MM.1S (cell line): ENCODE data around the gene PLSCR3.

Experiments used
- EZH2 ChIP-seq: fragments of 300-600 bp; sonication (generic); optimal IDR thresholded peaks from 2 replicates; pipeline ENCODE3; 2017; ENCODE audit warnings: low read depth, mild to moderate bottlenecking, antibody characterized with exemption, low read length, mixed read lengths
- TF ChIP-seq, protein P1 (sequence below): fragments of 300-600 bp; sonication (generic); IDR thresholded peaks from 2 replicates; pipeline ENCODE4 v1.5.1; 2016; ENCODE audit warnings: antibody characterized with exemption, low read length, mixed read lengths

DNA sequence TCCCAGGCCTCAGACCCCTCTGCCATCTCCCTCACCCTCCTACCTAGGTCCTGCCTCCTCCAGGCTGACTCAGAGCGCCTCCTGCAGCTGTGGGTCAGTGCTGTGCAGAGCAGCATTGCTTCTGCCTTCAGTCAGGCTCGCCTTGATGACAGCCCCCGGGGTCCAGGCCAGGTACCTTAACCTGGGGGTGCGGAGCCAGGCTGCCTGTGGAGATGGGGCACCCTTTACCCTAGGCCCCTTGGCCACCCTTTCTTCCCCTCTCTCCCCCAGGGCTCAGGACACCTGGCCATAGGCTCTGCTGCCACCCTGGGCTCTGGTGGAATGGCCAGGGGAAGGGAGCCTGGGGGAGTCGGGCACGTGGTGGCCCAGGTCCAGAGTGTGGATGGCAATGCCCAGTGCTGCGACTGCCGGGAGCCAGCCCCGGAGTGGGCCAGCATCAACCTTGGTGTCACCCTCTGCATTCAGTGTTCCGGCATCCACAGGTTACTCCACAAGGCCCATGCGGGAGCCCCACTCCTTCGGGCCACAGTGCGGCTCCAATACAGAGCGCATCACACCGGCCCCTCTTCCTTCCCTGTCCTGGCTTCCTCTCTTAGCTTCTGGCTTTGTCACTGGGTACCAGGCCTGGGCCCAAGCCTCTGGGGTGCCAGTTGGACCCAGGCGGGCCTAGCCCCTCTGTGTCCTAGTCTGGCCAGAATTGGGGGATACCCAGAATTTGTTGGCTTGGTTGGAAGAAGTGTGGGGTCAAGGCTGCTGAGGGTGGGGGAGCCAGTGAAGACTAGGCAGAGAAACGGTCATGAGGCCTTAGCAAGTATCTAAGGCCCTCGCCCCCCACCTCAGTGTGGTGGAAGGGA is 47.3 kb downstream of the PLSCR3 start:
- TF ChIP-seq, protein P1, sequence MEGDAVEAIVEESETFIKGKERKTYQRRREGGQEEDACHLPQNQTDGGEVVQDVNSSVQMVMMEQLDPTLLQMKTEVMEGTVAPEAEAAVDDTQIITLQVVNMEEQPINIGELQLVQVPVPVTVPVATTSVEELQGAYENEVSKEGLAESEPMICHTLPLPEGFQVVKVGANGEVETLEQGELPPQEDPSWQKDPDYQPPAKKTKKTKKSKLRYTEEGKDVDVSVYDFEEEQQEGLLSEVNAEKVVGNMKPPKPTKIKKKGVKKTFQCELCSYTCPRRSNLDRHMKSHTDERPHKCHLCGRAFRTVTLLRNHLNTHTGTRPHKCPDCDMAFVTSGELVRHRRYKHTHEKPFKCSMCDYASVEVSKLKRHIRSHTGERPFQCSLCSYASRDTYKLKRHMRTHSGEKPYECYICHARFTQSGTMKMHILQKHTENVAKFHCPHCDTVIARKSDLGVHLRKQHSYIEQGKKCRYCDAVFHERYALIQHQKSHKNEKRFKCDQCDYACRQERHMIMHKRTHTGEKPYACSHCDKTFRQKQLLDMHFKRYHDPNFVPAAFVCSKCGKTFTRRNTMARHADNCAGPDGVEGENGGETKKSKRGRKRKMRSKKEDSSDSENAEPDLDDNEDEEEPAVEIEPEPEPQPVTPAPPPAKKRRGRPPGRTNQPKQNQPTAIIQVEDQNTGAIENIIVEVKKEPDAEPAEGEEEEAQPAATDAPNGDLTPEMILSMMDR = no peak
- no peak for TF ChIP-seq EZH2
